Liver (tissue), 9 donors: ENCODE results near the gene BTRC. TPM values are rescaled to one million over a fixed set of nuclear protein-coding genes. Genes with fewer than 3 reads are reported as not detected.

Experiments
- DNase-seq: peaks from one replicate; pipeline ENCODE4 v3.0.0-alpha.2; 2017; ENCODE audit warnings: low spot score
- H3K27ac ChIP-seq, 2 donors: one replicate each; pipeline ENCODE4 v1.7.0; 2013; ENCODE audit warnings: inconsistent platforms in 2 of 2, low read length in 2 of 2, control low read depth in 1 of 2, low read depth in 1 of 2, mild to moderate bottlenecking in 1 of 2
- H3K27me3 ChIP-seq, 4 donors: one replicate each; pipeline versions ENCODE4 v1.6.1 to v1.7.0; 2013; ENCODE audit warnings: low read length in 3 of 4, inconsistent platforms in 1 of 4, mild to moderate bottlenecking in 1 of 4, moderate library complexity in 1 of 4; ENCODE audit not compliant: control insufficient read depth in 4 of 4, insufficient read depth in 4 of 4
- H3K36me3 ChIP-seq, 4 donors: one replicate each; pipeline versions ENCODE4 v1.6.1 to v1.7.0; 2013; ENCODE audit warnings: low read length in 3 of 4, mild to moderate bottlenecking in 3 of 4, low read depth in 1 of 4, moderate library complexity in 1 of 4; ENCODE audit not compliant: control insufficient read depth in 4 of 4, insufficient read depth in 3 of 4
- H3K4me1 ChIP-seq, 4 donors: one replicate each; pipeline versions ENCODE4 v1.6.1 to v1.7.0; 2013; ENCODE audit warnings: low read length in 3 of 4, mild to moderate bottlenecking in 3 of 4, moderate library complexity in 1 of 4; ENCODE audit not compliant: control insufficient read depth in 4 of 4, insufficient read depth in 4 of 4
- H3K4me3 ChIP-seq, 3 donors: one replicate each; pipeline versions ENCODE4 v1.6.1 to v1.7.0; 2013; ENCODE audit warnings: low read length in 3 of 3, control low read depth in 1 of 3, low read depth in 1 of 3, mild to moderate bottlenecking in 1 of 3
- H3K9ac ChIP-seq, 2 donors: one replicate each; pipeline ENCODE4 v1.7.0; 2013; ENCODE audit warnings: low read length in 2 of 2, mild to moderate bottlenecking in 2 of 2, moderate library complexity in 2 of 2, control low read depth in 1 of 2, low read depth in 1 of 2
- H3K9me3 ChIP-seq, 4 donors: one replicate each; pipeline versions ENCODE4 v1.6.1 to v1.7.0; 2013; ENCODE audit warnings: low read length in 3 of 4; ENCODE audit not compliant: control insufficient read depth in 4 of 4
- ATF3 ChIP-seq: IDR thresholded peaks from 2 replicates; pipeline ENCODE4 v1.6.1; 2016; ENCODE audit warnings: antibody characterized with exemption
- CTCF ChIP-seq: fragments of 150-350 bp; IDR thresholded peaks from 2 replicates; pipeline ENCODE4 v1.5.1; 2017; ENCODE audit warnings: improper control_type of control experiment, low read depth, low read length; ENCODE audit not compliant: missing input control
- EGR1 ChIP-seq, 2 donors: IDR thresholded peaks; 2 replicates each; pipeline ENCODE4 v1.6.1; 2016 to 2018; ENCODE audit warnings: antibody characterized with exemption in 2 of 2, low read depth in 2 of 2
- FOXA1 ChIP-seq: IDR thresholded peaks from 2 replicates; pipeline ENCODE4 v1.6.1; 2016; ENCODE audit warnings: antibody characterized with exemption
- FOXA2 ChIP-seq: IDR thresholded peaks from 2 replicates; pipeline ENCODE4 v1.6.1; 2016; ENCODE audit warnings: antibody characterized with exemption
- GABPA ChIP-seq, 2 donors: IDR thresholded peaks in 1 of 2; conservative IDR thresholded peaks in 1 of 2; 2 replicates each; pipeline ENCODE4 v1.6.1; 2016; ENCODE audit warnings: antibody characterized with exemption in 2 of 2, mild to moderate bottlenecking in 1 of 2, moderate library complexity in 1 of 2
- HNF4A ChIP-seq, 2 donors: conservative IDR thresholded peaks; 2 replicates each; pipeline ENCODE4 v1.6.1; 2016; ENCODE audit warnings: antibody characterized with exemption in 2 of 2, mild to moderate bottlenecking in 2 of 2
- HNF4G ChIP-seq: IDR thresholded peaks from 2 replicates; pipeline ENCODE4 v1.6.1; 2016; ENCODE audit warnings: antibody characterized with exemption
- JUND ChIP-seq, 2 donors: IDR thresholded peaks; 2 replicates each; pipeline ENCODE4 v1.6.1; 2016; ENCODE audit warnings: antibody characterized with exemption in 2 of 2
- NR2F2 ChIP-seq: IDR thresholded peaks from 2 replicates; pipeline ENCODE4 v1.6.1; 2016; ENCODE audit warnings: antibody characterized with exemption
- RAD21 ChIP-seq, 2 donors: IDR thresholded peaks; 2 replicates each; pipeline ENCODE4 v1.6.1; 2016; ENCODE audit warnings: antibody characterized with exemption in 2 of 2, mild to moderate bottlenecking in 2 of 2
- RXRA ChIP-seq, 2 donors: IDR thresholded peaks; 2 replicates each; pipeline ENCODE4 v1.6.1; 2017 to 2018; ENCODE audit warnings: antibody characterized with exemption in 2 of 2, mild to moderate bottlenecking in 1 of 2
- SP1 ChIP-seq: IDR thresholded peaks from 2 replicates; pipeline ENCODE4 v1.6.1; 2018; ENCODE audit warnings: antibody characterized with exemption, mild to moderate bottlenecking
- TAF1 ChIP-seq: conservative IDR thresholded peaks from 2 replicates; pipeline ENCODE4 v1.6.1; 2016; ENCODE audit warnings: antibody characterized with exemption, mild to moderate bottlenecking
- YY1 ChIP-seq: IDR thresholded peaks from 2 replicates; pipeline ENCODE4 v1.6.1; 2016; ENCODE audit warnings: antibody characterized with exemption, mild to moderate bottlenecking
- WGBS: extraction: QIAGEN DNeasy Blood & Tissue Kit; methylation state at CpG from one replicate; pipeline ENCODE4 v1.1.7; 2013; 5-methylcytosine and 5-hydroxymethylcytosine counted together
- polyA plus RNA-seq, 2 donors: library from polyadenylated mRNA; stranded (reverse) in 1 of 2; unstranded in 1 of 2; fragments of 200-250 nt in 1 of 2; fragments of >200 nt in 1 of 2; fragmentation: Nextera tagmentation in 1 of 2; extraction: Ambion mirVana in 1 of 2; gene quantifications; one replicate each; pipeline versions ENCODE4 v1.2.1 to v1.2.3, GENCODE V29; 2013 to 2015
- total RNA-seq, 2 donors: library from RNA; depleted of rRNA; stranded (reverse); fragments of >200 nt; gene quantifications; one replicate each; pipeline ENCODE4 v1.2.3, GENCODE V29; 2014
- TF ChIP-seq, protein P1 (sequence below): IDR thresholded peaks from 2 replicates; pipeline ENCODE4 v1.6.1; 2016; ENCODE audit warnings: antibody characterized with exemption, mild to moderate bottlenecking
- TF ChIP-seq, protein P2 (sequence below): IDR thresholded peaks from 2 replicates; pipeline ENCODE4 v1.6.1; 2016; ENCODE audit warnings: antibody characterized with exemption
- TF ChIP-seq, protein P3 (sequence below): IDR thresholded peaks from 2 replicates; pipeline ENCODE4 v1.6.1; 2016; ENCODE audit warnings: antibody characterized with exemption
- donor health status: healthy.
- donor health status: healthy.
- donor health status: healthy.
- donor health status: healthy.
- donor health status: healthy.

BTRC gene
- total and polyA plus RNA-seq, 4 donors = 2.7 to 28.2 (median 5.9) TPM

- H3K36me3 ChIP-seq = no peaks in the 10 kb centered on the region
- H3K9ac ChIP-seq = no peak overlapping the region
- H3K9me3 ChIP-seq = peaks cover 0 to under 1% (median 0%) of the 10 kb centered on the region in 4 donors
- TF ChIP-seq, protein P1, sequence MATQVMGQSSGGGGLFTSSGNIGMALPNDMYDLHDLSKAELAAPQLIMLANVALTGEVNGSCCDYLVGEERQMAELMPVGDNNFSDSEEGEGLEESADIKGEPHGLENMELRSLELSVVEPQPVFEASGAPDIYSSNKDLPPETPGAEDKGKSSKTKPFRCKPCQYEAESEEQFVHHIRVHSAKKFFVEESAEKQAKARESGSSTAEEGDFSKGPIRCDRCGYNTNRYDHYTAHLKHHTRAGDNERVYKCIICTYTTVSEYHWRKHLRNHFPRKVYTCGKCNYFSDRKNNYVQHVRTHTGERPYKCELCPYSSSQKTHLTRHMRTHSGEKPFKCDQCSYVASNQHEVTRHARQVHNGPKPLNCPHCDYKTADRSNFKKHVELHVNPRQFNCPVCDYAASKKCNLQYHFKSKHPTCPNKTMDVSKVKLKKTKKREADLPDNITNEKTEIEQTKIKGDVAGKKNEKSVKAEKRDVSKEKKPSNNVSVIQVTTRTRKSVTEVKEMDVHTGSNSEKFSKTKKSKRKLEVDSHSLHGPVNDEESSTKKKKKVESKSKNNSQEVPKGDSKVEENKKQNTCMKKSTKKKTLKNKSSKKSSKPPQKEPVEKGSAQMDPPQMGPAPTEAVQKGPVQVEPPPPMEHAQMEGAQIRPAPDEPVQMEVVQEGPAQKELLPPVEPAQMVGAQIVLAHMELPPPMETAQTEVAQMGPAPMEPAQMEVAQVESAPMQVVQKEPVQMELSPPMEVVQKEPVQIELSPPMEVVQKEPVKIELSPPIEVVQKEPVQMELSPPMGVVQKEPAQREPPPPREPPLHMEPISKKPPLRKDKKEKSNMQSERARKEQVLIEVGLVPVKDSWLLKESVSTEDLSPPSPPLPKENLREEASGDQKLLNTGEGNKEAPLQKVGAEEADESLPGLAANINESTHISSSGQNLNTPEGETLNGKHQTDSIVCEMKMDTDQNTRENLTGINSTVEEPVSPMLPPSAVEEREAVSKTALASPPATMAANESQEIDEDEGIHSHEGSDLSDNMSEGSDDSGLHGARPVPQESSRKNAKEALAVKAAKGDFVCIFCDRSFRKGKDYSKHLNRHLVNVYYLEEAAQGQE = no peak
- TF ChIP-seq RAD21 (IDR thresholded peaks at IDR 0.05) = no peak
- peaks cover 0 to 7% (median 5%) of the 10 kb centered on the region in 4 donors for H3K27me3 ChIP-seq
- no peak overlapping the region for H3K27ac ChIP-seq
- no peak overlapping the region for H3K4me3 ChIP-seq
- peaks cover 7 to 18% (median 10%) of the 10 kb centered on the region in 4 donors for H3K4me1 ChIP-seq
- 62% methylated on average over 7 of the region's 7 CpGs for WGBS
- no peak for DNase-seq
Observed at GRCh38 chr10:101567165-101568006, 213.4 kb downstream of the BTRC start.

GRCh38 chr10:101568054-101568745, 214.2 kb downstream of the BTRC start:
- Histone ChIP-seq H3K9me3 (peaks cover 4 to 9% (median 7%) of the 10 kb centered on the region in 4 donors), H3K27ac (no peak overlapping the region), H3K9ac (no peak overlapping the region), H3K4me3 (no peak overlapping the region), H3K27me3 (peaks cover 0 to 7% (median 5%) of the 10 kb centered on the region in 4 donors), H3K36me3 (no peaks in the 10 kb centered on the region), H3K4me1 (peaks cover 7 to 18% (median 10%) of the 10 kb centered on the region in 4 donors)
- WGBS = 84% methylated on average over 17 of the region's 17 CpGs
- no peak for TF ChIP-seq JUND (IDR thresholded peaks at IDR 0.05)
- TF ChIP-seq HNF4G = no peak
- TF ChIP-seq GABPA (IDR thresholded peaks at IDR 0.05 in 1 of 2, conservative IDR thresholded peaks at IDR 0.05 in 1 of 2) = no peak
- TF ChIP-seq FOXA1 = no peak
- TF ChIP-seq SP1 = no peak
- no peak for TF ChIP-seq RXRA (IDR thresholded peaks at IDR 0.05)
- no peak for TF ChIP-seq CTCF
- TF ChIP-seq TAF1 = no peak
- no peak for TF ChIP-seq HNF4A (conservative IDR thresholded peaks at IDR 0.05)
- no peak for TF ChIP-seq EGR1 (IDR thresholded peaks at IDR 0.05; ENCODE audit: low read depth in 2 of 2)
- TF ChIP-seq RAD21 (IDR thresholded peaks at IDR 0.05) = no peak
- TF ChIP-seq, protein P2, sequence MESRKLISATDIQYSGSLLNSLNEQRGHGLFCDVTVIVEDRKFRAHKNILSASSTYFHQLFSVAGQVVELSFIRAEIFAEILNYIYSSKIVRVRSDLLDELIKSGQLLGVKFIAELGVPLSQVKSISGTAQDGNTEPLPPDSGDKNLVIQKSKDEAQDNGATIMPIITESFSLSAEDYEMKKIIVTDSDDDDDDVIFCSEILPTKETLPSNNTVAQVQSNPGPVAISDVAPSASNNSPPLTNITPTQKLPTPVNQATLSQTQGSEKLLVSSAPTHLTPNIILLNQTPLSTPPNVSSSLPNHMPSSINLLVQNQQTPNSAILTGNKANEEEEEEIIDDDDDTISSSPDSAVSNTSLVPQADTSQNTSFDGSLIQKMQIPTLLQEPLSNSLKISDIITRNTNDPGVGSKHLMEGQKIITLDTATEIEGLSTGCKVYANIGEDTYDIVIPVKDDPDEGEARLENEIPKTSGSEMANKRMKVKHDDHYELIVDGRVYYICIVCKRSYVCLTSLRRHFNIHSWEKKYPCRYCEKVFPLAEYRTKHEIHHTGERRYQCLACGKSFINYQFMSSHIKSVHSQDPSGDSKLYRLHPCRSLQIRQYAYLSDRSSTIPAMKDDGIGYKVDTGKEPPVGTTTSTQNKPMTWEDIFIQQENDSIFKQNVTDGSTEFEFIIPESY = no peak
- TF ChIP-seq ATF3 = no peak
- TF ChIP-seq, protein P1 = no peak
- no peak for TF ChIP-seq YY1
- TF ChIP-seq FOXA2 = no peak
- TF ChIP-seq, protein P3, sequence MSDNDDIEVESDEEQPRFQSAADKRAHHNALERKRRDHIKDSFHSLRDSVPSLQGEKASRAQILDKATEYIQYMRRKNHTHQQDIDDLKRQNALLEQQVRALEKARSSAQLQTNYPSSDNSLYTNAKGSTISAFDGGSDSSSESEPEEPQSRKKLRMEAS = no peak
- TF ChIP-seq NR2F2 = no peak
- DNase-seq = no peak
